Midbrain (tissue), 1 donor: ENCODE measurements around the gene SLC35A3.
"Not testable (repeated sequence)": the region's sequence is repeated elsewhere in the genome, so short reads cannot be mapped to it uniquely, and the experiment has no call there.

Source experiments
- DNase-seq: peaks from one replicate; lab custom pipeline; 2025; lab: John Stamatoyannopoulos, UW

SLC35A3 gene

DNA sequence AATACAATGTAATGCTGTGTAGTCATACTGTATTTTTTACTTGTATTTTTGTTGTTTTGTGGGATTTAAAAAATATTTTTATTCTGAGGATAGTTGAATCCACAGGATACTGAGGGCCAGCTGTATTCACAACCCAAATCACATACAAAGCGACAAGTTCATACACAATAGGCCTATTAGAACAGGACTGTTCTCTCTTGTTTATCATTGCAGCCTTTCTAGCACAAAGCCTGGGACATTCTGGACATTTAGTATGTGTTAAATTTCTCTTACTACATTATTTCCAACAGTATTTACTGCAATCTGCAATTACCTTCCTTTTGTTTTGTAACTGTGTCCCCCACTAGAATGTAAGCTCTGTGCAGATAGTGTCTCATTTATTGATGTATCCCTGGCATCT is 65.4 kb downstream of the SLC35A3 start:
- peak; percentile 67 for DNase-seq

DNA sequence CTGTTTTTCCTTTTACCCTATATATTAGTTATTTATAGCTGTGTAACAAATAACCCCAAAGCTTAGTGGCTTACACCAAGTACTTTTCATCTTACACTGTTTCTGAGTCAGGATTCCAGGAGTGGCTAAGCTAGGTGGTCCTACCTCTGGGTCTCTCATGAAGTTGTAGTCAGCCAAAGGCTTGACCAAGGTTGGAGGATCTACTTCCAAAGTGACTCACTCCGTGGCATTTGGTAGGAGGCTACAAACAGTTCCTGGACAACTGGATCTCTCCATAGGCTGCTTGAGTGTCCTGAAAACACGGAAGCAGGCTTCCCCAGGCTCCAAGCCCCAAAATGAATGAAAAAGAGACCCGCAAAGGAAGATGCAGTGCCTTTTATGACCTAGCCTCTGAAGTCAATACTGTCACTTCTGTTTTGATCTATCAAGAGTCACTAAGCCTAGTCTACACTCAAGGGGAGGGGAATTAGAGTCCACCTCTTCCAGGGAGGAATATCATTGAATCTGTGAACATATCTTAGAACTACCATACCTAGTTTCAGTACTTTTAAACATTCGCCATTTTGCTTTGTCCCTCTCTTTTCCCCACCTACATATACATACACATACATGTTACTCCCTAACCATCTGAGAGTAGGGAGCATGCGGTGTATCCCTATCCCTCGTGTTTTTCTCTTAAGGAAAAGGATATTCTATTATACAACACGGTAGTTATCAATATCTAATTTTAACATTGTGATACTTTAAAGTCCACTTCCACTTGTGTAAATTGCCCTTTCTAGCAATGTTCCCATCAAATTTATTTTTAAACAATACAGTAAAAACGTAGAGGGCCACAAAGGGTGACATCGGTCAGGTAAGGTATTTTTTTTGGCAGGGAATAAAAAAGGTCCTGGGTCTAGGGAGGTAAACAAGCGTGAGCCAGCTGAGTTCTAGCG is 67.2 kb downstream of the SLC35A3 start:
- DNase-seq, result peak; percentile 54

DNA sequence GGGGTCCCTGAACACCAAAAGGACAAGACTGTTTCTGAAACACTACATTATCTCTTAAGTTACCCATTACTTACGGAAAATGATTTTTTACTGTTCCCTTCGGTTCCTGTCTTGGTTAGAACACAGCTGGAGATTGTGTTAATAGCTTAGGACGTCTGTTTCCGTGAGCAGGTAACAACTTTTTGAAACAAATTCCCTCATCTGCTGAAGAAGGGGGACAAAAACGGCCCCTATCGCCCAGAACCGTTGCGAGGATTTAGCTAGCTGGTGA is 67.8 kb downstream of the SLC35A3 start:
- DNase-seq, result no peak

DNA sequence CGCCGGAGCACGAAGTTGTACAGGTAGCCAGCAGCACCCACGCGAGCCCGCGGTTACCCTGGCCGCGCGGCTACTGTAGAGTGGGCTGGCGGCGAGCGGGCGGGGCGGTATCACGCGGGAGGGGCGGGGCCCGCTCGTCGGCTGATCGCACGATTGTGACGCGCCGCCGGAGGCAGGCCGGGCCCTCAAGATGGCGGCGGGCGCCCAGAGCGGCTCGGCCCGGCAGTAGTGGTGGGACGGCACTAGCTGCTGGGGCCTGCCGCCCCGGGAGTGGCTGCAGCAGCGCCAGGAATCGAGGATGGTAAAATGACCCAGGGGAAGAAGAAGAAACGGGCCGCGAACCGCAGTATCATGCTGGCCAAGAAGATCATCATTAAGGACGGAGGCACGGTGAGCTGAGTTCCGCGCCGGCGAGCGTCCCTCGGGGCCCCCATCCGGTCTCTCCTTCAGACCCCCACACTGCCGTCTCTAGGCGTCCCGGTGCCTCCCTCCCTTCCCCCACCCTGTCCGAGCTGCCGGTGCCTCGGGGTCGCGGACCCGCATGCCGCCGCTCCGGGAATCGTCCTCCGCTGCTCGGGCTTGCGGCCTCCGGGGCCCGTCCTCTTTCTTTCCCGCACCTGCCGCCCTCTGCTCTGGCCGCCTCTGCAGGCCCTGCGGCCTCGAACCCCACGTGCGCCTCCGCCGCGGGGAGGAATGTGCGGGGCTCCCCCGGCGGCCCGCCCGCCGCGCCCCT is 68.3 kb downstream of the SLC35A3 start:
- DNase-seq, result peak; percentile 92

DNA sequence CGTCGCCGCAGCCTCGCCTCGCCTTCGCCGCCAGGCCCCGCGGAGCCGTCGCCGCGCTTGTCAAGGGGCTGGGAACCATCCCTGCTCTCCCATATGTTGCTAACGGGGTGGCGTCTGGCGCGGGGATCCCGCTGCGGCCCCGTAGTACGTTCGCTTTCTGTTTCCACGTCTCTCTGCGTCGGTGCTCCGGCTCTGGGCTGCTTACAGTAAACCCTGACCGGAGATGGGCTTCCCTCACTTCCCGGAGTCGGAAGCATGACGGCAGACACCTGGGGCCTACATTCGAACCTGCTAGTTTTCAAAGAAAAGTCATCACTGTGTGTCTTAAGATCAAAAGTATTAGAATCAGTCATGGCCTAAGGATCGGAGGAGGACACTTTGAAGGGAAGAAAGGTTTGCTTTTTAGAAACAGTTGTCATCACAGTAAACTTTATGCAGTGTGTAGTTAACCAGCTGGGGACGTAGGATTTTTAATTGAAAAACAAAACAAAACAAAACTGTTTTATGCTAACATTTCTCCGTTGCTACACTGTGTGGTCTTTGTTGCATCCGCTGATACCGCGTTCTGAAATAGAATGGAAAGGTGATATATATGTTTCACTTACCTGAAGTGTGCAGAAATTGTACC is 69.0 kb downstream of the SLC35A3 start:
- peak; percentile 37 for DNase-seq

DNA sequence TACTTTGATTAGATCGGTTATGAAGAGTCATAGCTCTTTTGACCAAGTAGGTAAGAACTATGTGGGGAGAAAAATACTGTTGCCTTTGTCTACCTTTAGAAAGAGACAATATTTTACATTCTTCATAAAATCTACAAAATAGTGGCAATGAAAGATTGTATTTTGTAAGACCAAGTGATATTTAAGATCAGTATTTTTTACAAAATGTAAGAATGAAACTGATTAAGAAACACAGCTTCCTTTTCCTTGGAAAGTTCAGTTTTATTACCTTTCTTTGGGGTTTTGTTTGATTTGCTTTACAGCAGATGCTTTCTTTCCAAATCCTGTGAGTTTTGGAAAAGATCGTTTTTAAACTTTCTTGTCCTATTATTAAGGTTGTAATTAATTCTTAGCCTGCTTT is 69.8 kb downstream of the SLC35A3 start:
- DNase-seq, result no peak

DNA sequence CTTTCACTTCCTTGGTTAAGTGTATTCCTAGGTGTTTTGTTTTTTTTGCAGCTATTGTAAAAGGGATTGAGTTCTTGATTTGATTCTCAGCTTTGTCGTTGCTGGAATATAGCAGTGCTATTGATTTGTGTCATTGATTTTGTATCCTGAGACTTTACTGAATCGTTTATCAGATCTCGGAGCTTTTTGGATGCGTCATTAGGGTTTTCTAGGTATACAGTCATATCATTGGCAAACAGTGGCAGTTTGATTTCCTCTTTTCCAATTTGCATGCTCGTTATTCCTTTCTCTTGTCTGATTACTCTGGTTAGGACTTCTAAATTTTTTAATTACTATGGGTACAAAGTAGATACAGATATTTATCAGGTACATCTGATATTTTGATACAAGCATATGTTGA is 75.4 kb downstream of the SLC35A3 start:
- no peak for DNase-seq

DNA sequence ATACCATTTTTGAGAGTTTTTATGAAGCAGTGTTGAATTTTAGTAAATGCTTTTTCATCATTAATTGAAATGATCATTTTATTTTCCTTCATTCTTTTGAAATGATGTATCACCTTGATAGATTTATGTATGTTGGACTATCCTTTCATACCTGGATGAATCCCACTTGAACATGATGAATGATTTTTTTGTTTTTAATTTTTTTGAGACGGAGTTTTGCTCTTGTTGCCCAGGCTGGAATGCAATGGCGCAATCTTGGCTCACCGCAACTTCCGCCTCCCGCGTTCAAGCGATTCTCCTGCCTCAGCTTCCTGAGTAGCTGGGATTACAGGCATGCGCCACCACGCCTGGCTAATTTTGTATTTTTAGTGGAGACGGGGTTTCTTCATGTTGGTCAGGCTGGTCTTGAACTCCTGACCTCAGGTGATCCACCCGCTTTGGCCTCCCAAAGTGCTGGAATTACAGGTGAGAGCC is 77.5 kb downstream of the SLC35A3 start:
- not testable (repeated sequence) for DNase-seq

DNA sequence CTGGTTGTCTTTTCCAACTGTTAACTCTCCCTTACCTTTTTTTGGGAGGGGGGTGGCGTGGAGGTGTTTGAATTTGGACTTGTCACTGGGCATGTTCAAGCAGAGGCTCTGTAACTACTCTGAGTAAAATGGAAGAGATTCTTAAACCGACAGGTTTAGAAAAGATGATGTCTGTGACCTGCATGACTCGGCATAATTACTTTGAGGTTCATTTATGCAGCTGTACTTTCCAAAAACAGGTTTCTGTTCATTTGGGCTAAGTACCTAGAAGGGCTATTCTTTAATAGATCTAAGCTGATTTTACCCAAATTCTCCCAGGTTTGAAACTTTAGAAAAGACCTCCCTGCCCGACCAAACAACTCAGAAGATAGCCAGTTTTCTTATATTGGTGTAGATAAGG is 80.3 kb downstream of the SLC35A3 start:
- no peak for DNase-seq

DNA sequence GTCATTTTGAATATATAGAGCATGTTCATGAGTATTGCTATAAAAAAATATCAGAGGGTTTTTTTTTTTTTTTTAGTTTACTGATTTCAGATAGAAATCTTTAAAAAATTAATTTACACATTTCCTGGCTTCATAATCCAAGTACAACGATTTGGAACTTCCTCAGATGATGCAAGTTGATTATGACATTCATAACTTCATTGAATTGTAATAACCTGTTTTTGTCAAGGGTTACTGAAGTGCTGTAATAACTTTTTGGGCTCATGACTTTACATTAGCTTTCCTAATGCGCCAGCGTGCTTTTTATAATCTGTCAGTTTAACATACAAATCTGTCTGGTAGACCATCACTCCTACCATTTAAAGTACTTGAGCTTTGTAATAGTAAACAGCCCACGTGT is 81.6 kb downstream of the SLC35A3 start:
- no peak for DNase-seq

DNA sequence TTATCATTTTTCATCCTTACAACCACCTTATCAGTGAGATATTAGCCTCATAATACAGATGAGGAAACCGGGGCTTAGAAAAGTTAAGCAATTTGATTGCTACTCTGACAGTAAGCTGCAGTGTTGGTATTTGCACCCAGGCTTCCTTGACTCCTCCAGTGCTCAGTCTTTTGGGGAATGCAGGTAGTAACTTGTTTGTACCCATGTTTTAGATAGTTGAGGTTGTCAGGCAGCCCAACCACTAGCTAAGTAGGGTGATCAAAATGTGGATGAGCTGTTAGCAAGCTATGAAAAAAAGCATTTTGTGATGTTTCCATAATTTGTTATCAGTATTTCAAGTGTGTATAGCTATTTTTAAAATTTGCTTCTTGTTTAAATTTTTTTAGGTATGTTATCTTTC is 82.1 kb downstream of the SLC35A3 start:
- no peak for DNase-seq

DNA sequence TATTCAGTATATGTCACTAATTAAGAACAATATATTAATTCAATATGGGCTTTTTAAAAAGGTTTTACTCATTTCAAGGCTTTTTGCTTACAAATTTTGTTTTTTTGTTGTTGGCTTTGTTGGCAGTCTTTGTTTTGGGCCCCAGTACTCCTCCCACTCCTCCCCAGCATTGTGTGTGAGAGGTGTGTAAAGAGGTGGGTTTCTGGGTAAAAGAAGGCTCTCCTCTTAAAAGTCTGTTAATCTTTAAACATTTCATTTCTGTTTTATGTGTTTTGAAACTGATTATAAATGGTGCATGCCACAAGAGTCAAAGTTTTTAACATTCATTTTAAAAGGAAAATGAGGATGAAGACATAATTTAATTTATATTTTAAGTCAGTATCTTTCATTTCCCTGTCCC is 83.3 kb downstream of the SLC35A3 start:
- no peak for DNase-seq

DNA sequence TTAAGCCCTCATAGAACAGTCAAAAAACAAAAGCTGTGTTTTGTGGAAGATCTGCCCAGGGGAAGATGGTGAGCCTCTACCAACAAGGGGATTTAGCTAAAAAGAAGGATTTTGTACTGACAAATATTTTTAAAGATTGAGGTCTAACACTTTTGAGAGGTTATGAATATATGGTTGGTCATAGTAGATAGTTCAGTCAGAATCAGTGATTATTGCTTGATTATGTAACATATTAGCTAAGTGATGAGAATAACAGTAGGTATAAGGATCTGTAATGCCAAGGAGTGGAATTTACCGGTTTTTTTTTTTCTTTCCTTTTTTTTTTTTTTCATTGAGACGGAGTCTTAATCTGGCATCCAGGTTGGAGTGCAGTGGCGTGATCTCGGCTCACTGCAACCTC is 83.9 kb downstream of the SLC35A3 start:
- DNase-seq, result no peak

DNA sequence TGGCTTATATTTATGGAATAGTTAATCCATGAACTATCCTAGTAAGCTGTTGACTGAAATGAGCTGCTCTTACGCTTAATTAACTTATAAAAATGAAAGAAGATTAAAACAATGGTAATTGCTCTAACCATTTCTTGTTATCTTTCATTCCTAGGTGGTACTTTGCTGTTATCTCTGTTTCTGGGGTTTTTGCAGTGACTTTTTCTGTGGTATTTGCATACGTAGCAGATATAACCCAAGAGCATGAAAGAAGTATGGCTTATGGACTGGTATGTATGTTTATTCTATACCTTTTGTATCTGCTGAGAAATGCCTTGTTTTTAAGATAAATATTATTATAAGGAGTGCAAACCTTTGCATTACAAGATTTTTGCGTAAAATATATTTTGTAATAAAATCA is 91.9 kb downstream of the SLC35A3 start:
- no peak for DNase-seq

DNA sequence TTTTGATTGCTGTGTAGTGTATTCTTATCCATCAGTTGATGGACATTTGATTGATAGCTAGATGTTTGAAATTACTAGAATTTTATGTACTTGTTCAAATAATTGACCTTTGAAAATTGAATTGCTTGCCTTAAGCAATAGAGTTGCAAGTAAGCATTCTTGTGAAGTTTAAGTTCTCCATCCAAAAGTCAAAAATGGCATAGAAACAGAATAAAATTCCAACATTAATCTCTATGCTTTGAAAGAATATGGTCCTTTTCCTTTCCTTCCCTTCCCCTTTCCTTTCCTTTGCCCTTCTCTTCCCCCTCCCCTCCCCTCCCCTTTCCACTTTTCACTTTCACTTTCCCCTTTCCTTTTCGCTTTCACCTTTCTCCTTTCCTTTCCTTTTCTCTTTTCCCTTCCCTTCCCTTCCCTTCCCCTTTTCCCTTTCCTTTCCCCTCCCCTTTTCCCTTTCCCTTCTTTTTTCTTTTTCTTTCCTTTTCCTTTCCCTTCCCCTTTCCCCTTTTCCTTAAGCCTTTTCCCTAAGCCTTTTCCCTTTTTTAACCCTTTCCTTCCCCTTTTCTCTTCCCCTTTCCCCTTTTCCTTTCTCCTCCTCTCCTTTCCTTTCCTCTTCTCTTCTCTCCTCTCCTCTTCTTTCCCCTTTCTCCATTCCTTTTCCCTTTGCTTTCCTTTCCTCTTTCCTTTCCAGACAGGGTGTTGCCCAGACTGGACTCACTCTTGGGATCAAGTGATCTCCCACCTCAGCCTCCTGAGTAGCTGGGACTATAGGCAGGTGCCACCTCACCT is 95.6 kb downstream of the SLC35A3 start:
- DNase-seq, result no peak

DNA sequence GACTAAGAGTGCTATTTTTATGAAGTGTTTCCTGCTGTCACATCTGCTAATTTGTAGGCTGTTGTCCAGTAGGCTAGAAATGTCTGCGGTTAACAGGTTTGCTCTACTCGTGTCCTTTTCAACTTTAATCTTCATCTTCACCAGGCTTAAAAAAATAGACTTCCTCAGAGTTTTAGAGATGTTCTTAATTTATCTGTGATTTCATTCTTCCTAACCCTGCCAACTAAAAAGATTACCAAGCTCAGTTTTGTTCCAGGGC is 96.1 kb downstream of the SLC35A3 start:
- DNase-seq, result no peak

DNA sequence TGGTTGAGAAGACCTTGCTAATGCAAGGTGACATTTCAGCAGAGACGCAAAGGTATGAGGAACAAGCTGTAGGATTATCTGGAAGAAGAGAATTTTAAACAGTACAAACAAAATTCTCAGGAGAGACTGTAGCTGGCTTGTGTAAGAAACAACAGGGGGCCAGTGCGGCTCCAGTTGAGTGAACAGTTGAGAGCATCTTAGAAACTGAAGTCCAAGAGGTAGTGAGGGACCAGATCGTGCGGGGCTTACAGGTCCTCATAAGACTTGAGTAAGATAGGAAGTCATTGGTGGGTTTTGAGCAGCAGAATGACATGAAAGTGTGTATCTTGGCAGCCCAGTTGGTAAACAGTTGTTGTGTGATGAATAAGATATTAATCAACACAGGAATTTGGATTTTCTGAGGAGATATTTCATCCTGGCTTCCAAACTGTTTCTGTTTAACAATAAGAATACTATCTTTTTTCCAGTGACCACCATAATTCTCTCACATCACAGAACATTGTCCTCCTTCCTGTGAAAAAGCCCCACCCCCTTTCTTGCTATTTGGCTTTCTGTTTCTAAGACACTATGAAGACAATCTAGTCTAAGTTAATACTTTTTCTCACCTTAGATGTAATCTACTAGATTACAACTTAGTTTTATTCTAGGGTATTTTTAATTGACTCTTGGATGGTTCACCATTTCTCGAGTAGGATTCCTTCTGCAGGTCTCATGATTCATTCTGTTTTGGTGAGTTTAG is 100.6 kb downstream of the SLC35A3 start:
- DNase-seq, result no peak

DNA sequence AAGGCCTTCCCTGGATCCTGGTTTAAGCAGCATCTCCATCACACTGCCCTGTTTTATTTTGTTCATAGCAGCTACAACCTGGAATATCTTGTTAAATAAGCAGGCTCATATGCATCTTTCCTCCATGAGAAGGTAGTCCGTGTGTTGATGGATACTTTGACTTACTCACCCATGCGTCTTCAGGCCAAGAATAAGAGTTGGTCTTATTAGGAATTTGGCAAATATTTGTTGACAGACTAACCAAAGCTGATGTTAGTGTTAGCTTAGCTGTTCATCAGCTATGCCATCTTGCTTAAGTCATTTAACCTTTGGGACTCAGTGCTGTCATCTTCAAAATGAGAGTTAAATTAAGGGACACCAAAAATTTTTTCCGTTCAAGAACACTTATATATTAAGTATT is 103.7 kb downstream of the SLC35A3 start:
- DNase-seq, result no peak

DNA sequence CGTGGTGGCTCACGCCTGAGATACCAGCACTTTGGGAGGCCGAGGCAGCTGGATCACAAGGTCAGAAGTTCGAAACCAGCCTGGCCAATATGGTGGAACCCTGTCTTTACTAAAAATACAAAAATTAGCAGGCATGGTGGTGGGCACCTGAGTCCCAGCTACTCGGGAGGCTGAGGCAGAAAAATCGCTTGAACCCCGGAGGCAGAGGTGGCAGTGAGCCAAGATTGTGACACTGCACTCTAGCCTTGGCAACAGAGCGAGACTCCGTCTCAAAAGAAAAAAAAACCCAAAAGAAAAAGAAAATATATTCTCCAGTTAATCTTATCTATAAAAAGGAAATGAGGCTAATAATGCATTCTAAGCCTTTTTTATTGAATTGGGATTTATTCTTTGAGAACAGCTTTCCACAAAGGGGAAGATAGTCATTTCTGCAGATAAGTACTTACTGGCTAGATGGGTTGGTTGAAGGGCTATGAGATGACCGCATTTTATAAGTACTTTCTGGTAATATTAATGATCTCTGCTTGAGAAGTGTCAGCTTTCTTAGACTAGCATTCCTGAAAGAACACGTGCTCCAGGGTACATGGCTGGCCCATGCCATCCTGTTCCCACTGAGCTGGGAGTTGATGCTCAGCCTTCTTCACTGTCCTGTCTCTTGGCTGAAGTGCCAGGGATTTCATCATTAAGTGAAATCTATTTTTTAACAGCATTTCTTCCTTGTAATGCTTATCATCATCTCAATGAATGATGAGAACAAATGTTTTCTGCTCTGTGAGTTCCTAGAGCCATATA is 105.0 kb downstream of the SLC35A3 start:
- DNase-seq, result no peak

DNA sequence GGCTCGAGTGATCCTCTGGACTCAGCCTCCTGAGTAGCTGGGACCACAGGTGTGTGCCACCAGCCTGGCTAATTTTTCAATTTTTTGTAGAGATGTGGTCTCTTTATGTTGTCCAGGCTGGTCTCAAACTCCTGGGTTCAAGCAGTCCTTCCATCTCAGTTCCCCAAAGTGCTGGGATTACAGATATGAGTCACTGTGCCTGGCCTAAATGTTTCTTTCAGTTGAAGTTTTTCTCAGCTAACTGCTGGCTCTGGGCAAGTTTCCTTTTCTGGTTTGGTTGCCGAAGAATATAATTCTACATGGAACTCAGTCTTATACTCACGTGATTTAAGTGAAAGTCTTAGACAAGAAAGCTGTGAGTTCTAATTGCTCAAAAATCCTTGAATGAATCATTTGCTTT is 106.0 kb downstream of the SLC35A3 start:
- no peak for DNase-seq

DNA sequence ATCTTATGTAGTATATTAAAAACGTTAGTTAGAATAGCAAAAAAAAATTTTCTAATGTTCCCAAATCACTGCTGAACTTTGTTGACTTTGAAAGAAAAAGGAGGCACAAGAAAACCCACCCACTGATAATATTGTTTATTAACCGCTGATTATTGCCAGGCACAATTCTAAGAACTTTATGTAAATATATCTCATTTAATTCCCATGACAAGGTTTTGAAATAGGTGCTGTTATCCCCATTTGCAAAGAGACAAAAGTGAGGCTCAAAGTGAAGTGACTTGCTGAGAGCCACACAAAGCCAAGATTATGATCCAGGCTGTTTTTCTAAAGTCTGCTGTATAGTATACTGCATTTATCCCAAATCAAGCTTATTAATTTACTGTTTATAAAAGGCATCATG is 106.5 kb downstream of the SLC35A3 start:
- DNase-seq, result no peak
